Panc1 (cell line): ENCODE measurements around the gene GON4L. TPM values are rescaled to one million over a fixed set of nuclear protein-coding genes. Genes with fewer than 3 reads are reported as not detected.

Experiments
- ATAC-seq: fragments of 200-7000 bp; cut with Tn5 transposase; 2 replicates; pipeline ENCODE4 v1.9.1; 2020; ENCODE audit warnings: mild to moderate bottlenecking, moderate library complexity
- BruUV-seq: library from RNA; stranded (reverse); fragments of 400-500 nt; replicated peaks from 2 replicates; lab custom pipeline; 2021; lab: Mats Ljungman, UMichigan
- CTCF ChIA-PET: fragments of 300-600 bp; sonication (Branson Sonifier 250); formaldehyde crosslinking; loops from one replicate; lab custom pipeline; 2022; ENCODE audit warnings: antibody characterized with exemption; lab: Charles Lee
- POLR2A ChIA-PET: fragments of 300-600 bp; sonication (Branson Sonifier 250); formaldehyde crosslinking; loops from one replicate; lab custom pipeline; 2022; ENCODE audit warnings: antibody characterized with exemption; lab: Charles Lee
- DNase-seq: peaks from one replicate; pipeline ENCODE4 v3.0.0-alpha.2; 2010; ENCODE audit warnings: low read depth, low spot score
- H3K27ac ChIP-seq: 2 replicates; pipeline ENCODE4 v1.5.1; 2011; ENCODE audit warnings: mild to moderate bottlenecking, low read length, inconsistent platforms
- H3K27me3 ChIP-seq: fragments of 200-500 bp; sonication (Bioruptor generic); 2 replicates; pipeline ENCODE4 v1.6.0; 2014; ENCODE audit warnings: low read length, inconsistent platforms; ENCODE audit not compliant: control insufficient read depth, insufficient read depth
- H3K36me3 ChIP-seq: fragments of 200-500 bp; sonication (Bioruptor generic); 2 replicates; pipeline ENCODE4 v1.5.1; 2014; ENCODE audit warnings: inconsistent platforms, mild to moderate bottlenecking, low read length, moderate library complexity; ENCODE audit not compliant: control insufficient read depth, insufficient read depth
- H3K4me1 ChIP-seq: 2 replicates; pipeline ENCODE4 v1.5.1; 2011; ENCODE audit warnings: inconsistent platforms, mild to moderate bottlenecking, low read length, moderate library complexity; ENCODE audit not compliant: control insufficient read depth, insufficient read depth
- H3K4me3 ChIP-seq, 2 experiments: 2 replicates each; pipeline ENCODE4 v1.5.1; 2011 to 2012; ENCODE audit warnings: low read depth in 2 of 2, low read length in 2 of 2, mild to moderate bottlenecking in 2 of 2, inconsistent platforms in 1 of 2, moderate library complexity in 1 of 2
- H3K9me3 ChIP-seq: fragments of 200-500 bp; sonication (Bioruptor generic); 2 replicates; pipeline ENCODE4 v1.5.1; 2014; ENCODE audit warnings: low read depth, mild to moderate bottlenecking, inconsistent platforms, low read length, moderate library complexity; ENCODE audit not compliant: control insufficient read depth, insufficient read depth
- POLR2AphosphoS5 ChIP-seq: IDR thresholded peaks from 2 replicates; pipeline ENCODE4 v1.6.1; 2012; ENCODE audit warnings: mild to moderate bottlenecking, low read depth, low read length, moderate library complexity
- SIN3A ChIP-seq: IDR thresholded peaks from 2 replicates; pipeline ENCODE4 v1.6.1; 2012; ENCODE audit warnings: low read depth, mild to moderate bottlenecking, low read length, moderate library complexity, borderline replicate concordance; ENCODE audit not compliant: insufficient read depth
- TCF7L2 ChIP-seq: IDR thresholded peaks from 2 replicates; pipeline ENCODE4 v1.6.1; 2011; ENCODE audit warnings: mild to moderate bottlenecking, low read depth, low read length, inconsistent platforms
- in situ Hi-C: cut with HindIII; loops from 2 replicates; pipeline ENCODE4 v1.10.0; 2016; ENCODE audit warnings: low sequenced_read_pairs, low pct_unique_long_range_greater_than_20kb
- intact Hi-C: fragments of 100-400 bp; cut with micrococcal nuclease; formaldehyde crosslinking; loops from one replicate; pipeline ENCODE4 v1.10.0; 2022; ENCODE audit not compliant: unreplicated experiment
- total RNA-seq: library from RNA; stranded (reverse); gene quantifications from one replicate; pipeline ENCODE4 v1.2.1, GENCODE V29; 2021; ENCODE audit not compliant: unreplicated experiment
- TF ChIP-seq, protein P1 (sequence below), 2 experiments: IDR thresholded peaks; 2 replicates each; pipeline ENCODE4 v1.6.1; 2011 to 2012; ENCODE audit warnings: low read depth in 2 of 2, control low read depth in 1 of 2, low read length in 1 of 2, mild to moderate bottlenecking in 1 of 2, moderate library complexity in 1 of 2; ENCODE audit not compliant: insufficient read depth in 1 of 2
- TF ChIP-seq, protein P2 (sequence below): fragments of 450-650 bp; IDR thresholded peaks from 2 replicates; pipeline ENCODE4 v1.5.1; 2017; ENCODE audit warnings: mild to moderate bottlenecking

GON4L gene
- total RNA-seq, 1 experiment from 2014 or later: 47.6 TPM

DNA sequence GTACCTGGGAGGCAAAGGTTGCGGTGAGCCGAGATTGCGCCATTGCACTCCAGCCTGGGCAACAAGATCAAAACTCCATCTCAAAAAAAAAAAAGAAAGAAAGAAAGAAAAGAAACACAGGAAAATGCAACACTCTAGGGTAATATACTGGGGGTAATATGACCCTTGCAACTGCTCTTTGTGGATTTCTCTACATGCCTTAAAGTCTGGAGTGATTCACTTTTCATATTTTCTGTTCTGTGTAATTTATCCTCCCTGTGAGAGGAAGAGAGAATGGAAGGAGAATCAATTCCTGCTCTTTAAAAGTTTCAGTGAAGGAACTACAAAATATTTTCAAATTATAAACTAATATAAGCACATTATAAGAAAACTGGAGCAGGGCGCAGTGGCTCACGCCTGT is 31.5 kb upstream of the GON4L start:
- TF ChIP-seq SIN3A: no peak
- TF ChIP-seq TCF7L2: no peak
- no peak for TF ChIP-seq POLR2AphosphoS5
- TF ChIP-seq, protein P1, sequence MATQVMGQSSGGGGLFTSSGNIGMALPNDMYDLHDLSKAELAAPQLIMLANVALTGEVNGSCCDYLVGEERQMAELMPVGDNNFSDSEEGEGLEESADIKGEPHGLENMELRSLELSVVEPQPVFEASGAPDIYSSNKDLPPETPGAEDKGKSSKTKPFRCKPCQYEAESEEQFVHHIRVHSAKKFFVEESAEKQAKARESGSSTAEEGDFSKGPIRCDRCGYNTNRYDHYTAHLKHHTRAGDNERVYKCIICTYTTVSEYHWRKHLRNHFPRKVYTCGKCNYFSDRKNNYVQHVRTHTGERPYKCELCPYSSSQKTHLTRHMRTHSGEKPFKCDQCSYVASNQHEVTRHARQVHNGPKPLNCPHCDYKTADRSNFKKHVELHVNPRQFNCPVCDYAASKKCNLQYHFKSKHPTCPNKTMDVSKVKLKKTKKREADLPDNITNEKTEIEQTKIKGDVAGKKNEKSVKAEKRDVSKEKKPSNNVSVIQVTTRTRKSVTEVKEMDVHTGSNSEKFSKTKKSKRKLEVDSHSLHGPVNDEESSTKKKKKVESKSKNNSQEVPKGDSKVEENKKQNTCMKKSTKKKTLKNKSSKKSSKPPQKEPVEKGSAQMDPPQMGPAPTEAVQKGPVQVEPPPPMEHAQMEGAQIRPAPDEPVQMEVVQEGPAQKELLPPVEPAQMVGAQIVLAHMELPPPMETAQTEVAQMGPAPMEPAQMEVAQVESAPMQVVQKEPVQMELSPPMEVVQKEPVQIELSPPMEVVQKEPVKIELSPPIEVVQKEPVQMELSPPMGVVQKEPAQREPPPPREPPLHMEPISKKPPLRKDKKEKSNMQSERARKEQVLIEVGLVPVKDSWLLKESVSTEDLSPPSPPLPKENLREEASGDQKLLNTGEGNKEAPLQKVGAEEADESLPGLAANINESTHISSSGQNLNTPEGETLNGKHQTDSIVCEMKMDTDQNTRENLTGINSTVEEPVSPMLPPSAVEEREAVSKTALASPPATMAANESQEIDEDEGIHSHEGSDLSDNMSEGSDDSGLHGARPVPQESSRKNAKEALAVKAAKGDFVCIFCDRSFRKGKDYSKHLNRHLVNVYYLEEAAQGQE (IDR thresholded peaks at IDR 0.05; ENCODE audit: insufficient read depth in 1 of 2, low read depth in 2 of 2, low read length in 1 of 2): no peak
- TF ChIP-seq, protein P2, sequence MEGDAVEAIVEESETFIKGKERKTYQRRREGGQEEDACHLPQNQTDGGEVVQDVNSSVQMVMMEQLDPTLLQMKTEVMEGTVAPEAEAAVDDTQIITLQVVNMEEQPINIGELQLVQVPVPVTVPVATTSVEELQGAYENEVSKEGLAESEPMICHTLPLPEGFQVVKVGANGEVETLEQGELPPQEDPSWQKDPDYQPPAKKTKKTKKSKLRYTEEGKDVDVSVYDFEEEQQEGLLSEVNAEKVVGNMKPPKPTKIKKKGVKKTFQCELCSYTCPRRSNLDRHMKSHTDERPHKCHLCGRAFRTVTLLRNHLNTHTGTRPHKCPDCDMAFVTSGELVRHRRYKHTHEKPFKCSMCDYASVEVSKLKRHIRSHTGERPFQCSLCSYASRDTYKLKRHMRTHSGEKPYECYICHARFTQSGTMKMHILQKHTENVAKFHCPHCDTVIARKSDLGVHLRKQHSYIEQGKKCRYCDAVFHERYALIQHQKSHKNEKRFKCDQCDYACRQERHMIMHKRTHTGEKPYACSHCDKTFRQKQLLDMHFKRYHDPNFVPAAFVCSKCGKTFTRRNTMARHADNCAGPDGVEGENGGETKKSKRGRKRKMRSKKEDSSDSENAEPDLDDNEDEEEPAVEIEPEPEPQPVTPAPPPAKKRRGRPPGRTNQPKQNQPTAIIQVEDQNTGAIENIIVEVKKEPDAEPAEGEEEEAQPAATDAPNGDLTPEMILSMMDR: no peak
- Histone ChIP-seq H3K9me3 (no peaks in the 10 kb centered on the region), H3K27ac (no peak overlapping the region), H3K36me3 (no peaks in the 10 kb centered on the region), H3K27me3 (no peaks in the 10 kb centered on the region), H3K4me3 (no peak overlapping the region), H3K4me1 (peaks cover 7% of the 10 kb centered on the region)
- in situ Hi-C loops: no loop called here
- DNase-seq (no peak), ATAC-seq (no peak)
- CTCF ChIA-PET: no interaction called here
- intact Hi-C loops: no loop called here
- BruUV-seq: no TSS peak
- POLR2A ChIA-PET: no interaction called here

DNA sequence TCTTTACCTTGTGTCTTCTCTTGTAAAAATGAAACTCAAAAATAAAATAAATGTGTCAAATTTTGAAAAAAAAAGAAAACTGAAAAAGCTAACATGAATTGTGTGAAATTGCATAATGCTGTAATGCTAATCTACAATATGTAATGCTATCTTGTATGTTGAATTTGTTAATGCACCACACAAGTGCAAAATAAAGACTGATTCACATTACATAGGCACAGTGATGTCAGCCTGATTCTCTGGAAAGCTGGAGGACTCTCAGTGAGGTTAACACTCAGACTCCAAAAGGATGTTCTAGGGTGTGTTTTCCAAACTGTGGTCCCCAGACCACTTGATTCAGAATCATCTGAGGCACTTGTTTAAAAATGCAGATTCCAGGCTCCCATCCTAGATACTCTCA is 28.0 kb upstream of the GON4L start:
- ATAC-seq (no peak), DNase-seq (no peak)
- TF ChIP-seq POLR2AphosphoS5: no peak
- TF ChIP-seq TCF7L2: no peak
- TF ChIP-seq, protein P2: no peak
- TF ChIP-seq SIN3A: no peak
- TF ChIP-seq, protein P1 (IDR thresholded peaks at IDR 0.05; ENCODE audit: insufficient read depth in 1 of 2, low read depth in 2 of 2, low read length in 1 of 2): no peak
- intact Hi-C loops: no loop called here
- Histone ChIP-seq H3K36me3 (no peaks in the 10 kb centered on the region), H3K27me3 (no peaks in the 10 kb centered on the region), H3K9me3 (no peaks in the 10 kb centered on the region), H3K27ac (no peak overlapping the region), H3K4me3 (no peak overlapping the region), H3K4me1 (no peaks in the 10 kb centered on the region)
- CTCF ChIA-PET: no interaction called here
- BruUV-seq: no TSS peak
- POLR2A ChIA-PET: interaction anchor here (0.6 kb wide), 1 partner anchor 51 kb away, joined by 3 read pairs; no protein-coding TSS in a partner anchor
- in situ Hi-C loops: no loop called here
